NCI-H1694 treated with DMSO at 0.1 percent for 48 hours (cell line): Measurements from ENCODE around the gene LSM4.

Experiments used
- DNase-seq: peaks from one replicate; lab custom pipeline; 2025; lab: John Stamatoyannopoulos, UW

The LSM4 gene

GRCh38 chr19:18292462-18292809, 30.4 kb downstream of the LSM4 start:
- no peak for DNase-seq

GRCh38 chr19:18291590-18292461, 31.1 kb downstream of the LSM4 start:
- no peak for DNase-seq

- no peak for DNase-seq
Observed at GRCh38 chr19:18291019-18291524, 31.8 kb downstream of the LSM4 start.

GRCh38 chr19:18290302-18291018, 32.4 kb downstream of the LSM4 start:
- no peak for DNase-seq

- DNase-seq = no peak
Observed at GRCh38 chr19:18289471-18290301, 33.2 kb downstream of the LSM4 start.

GRCh38 chr19:18287836-18288772, 34.8 kb downstream of the LSM4 start:
- DNase-seq = no peak

- no peak for DNase-seq
Observed at GRCh38 chr19:18286973-18287635, 35.8 kb downstream of the LSM4 start.

- no peak for DNase-seq
Observed at GRCh38 chr19:18284712-18285360, 38.0 kb downstream of the LSM4 start.

- DNase-seq = no peak
Observed at GRCh38 chr19:18283338-18283737, 39.5 kb downstream of the LSM4 start.

- DNase-seq = no peak
Observed at GRCh38 chr19:18282788-18283141, 40.1 kb downstream of the LSM4 start.

GRCh38 chr19:18282021-18282787, 40.7 kb downstream of the LSM4 start:
- DNase-seq = no peak

- peak; percentile 92 for DNase-seq
Observed at GRCh38 chr19:18281082-18282020, 41.5 kb downstream of the LSM4 start, which contains the start of gene JUND. JUND (minus strand) TSS chr19:18281622; CDS start chr19:18281484, 138 bp downstream.

- DNase-seq = peak; percentile 81
Observed at GRCh38 chr19:18280247-18281081, 42.4 kb downstream of the LSM4 start.

GRCh38 chr19:18279516-18280246, 43.2 kb downstream of the LSM4 start:
- DNase-seq = peak; percentile 92

GRCh38 chr19:18279266-18279515, 43.7 kb downstream of the LSM4 start:
- no peak for DNase-seq

GRCh38 chr19:18278521-18279265, 44.2 kb downstream of the LSM4 start:
- no peak for DNase-seq
